T follicular helper cell (primary cell): ENCODE data around the gene GTSE1.
A peak's percentile ranks its signal among the peaks of the same experiment; 100 is the strongest.

Experiments used
- DNase-seq: peaks from one replicate; pipeline ENCODE4 v3.0.0-alpha.2; 2020; ENCODE audit warnings: low read depth

Gene GTSE1

GRCh38 chr22:46328797-46329196, 32.1 kb downstream of the GTSE1 start:
- DNase-seq: no peak

GRCh38 chr22:46329616-46330015, 32.9 kb downstream of the GTSE1 start:
- DNase-seq: no peak

- DNase-seq: no peak
Measured at GRCh38 chr22:46330426-46330825, 33.8 kb downstream of the GTSE1 start.

DNA sequence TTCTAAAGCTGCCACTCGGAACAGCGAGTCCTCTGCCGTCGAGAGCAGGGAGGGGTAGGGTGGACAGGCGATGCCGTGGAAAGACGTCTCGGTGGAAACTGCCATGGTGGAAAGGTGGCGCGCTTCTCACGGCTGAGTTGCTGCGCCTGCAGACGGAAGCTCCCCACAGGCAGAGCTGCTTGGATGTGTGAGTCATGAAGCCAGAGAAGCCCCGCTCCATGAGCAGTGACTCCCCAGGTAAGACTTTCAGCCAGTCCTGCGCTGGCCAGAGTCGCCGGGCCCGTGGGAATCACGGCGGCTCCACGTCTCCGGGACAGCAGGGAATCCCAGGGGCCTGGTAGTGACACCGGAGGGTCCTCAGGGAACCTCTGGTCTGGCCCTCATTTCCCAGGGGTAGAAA, 34.8 kb downstream of the GTSE1 start:
- no peak for DNase-seq

- DNase-seq: peak; percentile 44
Measured at GRCh38 chr22:46335201-46336118, 38.8 kb downstream of the GTSE1 start, which contains the start of gene TRMU. Gene TRMU, plus strand, starts transcription at chr22:46335714. Its CDS starts 51 bp downstream, at chr22:46335765.

DNA sequence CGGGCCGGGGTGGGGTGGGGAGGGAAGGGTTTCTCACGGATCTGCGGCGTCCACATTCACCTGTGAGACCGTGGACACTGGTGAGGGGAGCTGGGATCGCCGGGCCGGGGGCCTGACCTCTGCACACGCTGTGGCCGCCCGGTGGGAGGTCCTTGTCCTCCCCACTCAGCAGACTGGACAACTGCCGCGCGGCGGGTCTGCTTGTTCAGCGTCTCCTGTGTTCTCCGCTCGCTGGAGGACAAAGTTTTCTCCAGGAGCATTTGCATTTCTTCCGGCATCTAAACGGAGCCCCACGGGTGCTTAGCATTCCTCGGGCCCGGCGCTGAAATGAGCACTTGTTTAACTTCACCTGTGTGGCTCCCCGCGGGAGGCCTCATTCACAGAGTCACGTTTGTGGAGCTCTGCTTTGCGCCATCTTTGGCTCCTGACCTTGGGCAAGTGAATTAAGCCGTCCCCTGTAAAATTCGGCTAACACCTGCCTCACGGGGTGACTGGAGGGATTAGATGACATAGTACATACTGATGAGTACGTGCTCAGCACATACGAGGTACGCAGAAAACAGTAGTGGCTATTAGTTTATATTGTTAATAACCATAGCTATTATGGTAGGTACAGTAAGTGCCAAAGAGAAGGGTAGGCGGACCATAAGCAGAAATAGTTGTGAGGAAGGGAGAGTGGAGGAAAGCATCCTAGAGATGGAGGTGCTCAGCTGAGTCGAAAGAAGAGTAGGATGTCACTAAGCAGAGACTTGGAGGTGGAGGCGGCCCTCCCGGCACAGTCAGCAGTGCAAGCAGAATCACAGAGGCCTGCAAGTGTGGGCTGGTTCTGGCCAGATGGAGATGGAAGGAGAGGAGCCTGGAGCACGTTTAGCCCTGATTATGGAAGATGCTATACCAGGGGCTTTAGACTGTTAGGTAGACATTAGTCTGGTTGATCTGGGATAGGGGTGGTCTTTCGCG, 39.7 kb downstream of the GTSE1 start:
- DNase-seq: no peak

DNA sequence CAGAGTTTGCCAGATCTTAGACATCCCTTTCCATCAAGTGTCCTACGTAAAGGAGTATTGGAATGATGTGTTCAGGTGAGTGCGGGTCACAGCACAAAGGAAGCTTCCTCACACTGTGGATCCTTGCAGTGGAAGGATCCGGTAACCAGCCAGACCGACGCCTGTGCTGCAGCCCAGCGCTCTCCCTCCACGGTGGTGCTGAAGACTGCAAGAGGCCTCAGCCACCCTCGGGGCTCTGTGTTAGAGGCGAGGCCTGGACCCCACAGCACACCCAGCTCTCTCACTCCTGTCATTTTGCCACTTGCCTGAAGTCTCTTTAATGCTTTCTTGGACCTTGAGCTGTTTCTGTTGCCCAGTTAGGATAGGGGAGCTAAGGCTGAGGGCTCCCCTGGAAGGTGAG, 41.2 kb downstream of the GTSE1 start:
- DNase-seq: no peak

DNA sequence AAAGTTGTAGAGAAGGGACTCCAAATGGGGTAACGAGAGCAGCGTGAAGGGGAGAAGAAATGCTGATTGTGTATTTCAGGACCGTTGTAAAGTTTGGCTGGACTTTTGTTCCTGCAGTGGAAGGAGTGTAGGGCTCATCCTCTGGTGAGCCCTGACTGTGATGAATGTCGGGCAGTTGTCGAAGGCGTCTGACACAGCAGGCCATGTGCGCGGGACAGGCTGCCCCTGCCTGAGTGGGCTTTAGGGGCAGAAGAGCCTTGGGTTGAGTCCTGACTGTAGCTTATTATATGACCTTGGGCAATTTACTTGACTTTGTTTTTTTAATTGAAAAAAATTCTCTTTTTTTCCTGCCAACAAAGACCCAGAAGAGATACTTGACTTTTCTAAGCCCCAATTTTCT, 42.0 kb downstream of the GTSE1 start:
- DNase-seq: no peak

- DNase-seq: no peak
Measured at GRCh38 chr22:46339956-46340355, 43.3 kb downstream of the GTSE1 start.

DNA sequence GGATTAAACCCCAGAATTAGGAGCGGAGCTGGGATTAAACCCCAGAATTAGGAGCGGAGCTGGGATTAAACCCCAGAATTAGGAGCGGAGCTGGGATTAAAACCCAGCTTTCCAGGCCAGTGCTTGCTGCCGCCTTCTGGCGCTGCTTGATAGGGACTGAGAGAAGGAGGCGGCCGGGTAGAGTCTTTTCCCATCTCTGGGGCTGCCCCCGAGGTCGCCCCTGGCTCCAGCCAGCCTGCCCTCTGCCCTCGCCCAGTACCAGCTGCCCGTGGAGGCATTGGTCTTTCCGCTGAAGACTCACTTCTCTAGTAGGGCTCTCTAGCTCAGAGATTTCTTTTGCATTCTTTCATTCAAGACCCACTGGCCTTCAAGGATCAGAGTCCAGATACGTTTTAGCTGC, 44.0 kb downstream of the GTSE1 start:
- no peak for DNase-seq

DNA sequence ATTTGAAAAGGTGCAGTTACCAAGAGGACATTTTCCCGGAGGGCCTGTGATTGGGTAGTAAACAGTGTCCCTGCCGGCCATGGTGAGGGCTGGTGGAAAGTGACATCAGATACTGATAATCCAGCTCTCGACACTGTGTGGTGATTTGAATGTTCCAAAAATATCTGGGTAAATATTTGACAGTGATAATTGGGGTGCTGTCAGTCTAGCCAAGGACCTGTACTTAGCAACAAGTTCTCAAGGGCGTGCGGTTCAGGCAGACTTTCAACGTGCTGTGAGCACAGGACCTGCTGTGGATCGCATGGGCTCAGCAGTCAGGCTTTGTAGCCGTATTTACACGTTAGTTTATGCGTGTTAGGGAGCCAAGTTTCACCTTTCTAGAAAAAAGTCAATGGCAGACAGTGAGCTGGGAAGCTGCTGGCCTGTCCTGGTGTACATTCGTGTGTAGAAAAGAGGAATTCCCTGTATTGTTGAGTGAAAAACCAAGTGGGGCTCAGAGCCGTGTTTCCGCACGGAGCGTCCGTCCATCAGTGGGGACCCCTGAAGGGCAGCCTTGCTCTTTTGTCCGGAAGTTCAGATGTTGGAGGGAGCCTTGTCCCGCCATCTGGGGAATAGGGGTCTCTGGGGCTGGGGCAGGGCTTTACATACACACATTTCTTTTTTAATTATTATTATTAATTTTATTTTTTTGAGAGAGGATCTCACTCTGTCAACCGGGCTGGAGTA, 50.2 kb downstream of the GTSE1 start:
- no peak for DNase-seq

- DNase-seq: no peak
Measured at GRCh38 chr22:46347646-46348045, 51.0 kb downstream of the GTSE1 start.

DNA sequence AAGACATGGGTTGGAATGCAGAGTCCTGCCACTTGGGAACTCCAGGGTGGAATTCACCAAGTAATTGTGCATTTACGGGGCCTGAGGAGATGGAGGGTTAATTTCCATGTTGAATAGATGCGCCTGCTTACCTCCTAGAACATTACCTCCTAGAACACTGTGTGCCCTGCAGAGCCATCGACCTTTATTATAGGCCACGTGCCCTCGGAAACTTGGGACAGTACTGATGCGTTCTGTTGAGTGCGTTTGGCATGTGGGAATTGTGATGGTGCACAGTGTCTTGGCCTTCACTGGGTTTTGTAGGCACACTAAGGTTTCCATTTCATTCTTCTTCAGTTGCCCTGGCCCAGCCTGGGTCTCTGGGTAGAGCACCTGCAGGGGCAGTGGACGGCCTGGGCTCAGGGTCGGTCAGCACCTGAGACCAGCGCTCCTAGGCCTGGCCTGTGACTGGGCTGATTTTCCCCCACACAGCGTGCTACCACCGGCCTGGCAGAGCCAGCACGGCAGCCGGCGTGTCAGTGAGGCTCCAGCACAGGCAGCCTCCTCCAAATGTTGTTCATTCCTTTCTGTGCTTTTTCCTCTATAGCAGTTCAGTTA, 51.5 kb downstream of the GTSE1 start:
- no peak for DNase-seq

- DNase-seq: no peak
Measured at GRCh38 chr22:46349238-46349637, 52.6 kb downstream of the GTSE1 start.

DNA sequence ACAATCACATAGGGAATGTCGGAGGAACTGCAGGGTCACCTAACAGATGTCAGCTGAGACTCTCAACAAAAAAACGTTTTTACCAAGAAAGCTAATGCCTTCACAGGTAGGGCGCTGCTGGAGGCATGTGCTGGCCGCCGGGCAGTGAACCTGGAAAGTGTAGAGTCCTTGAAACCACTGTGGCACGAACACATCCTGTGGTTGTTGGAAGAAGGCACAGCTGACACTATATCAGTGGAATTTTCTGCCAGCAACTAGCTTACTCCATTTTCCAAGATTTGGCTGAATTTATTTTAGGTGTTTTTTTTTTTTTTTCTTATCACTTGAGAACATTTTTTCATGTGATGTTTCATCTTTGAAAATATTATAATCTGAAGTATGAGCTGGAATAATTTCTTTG, 53.0 kb downstream of the GTSE1 start:
- no peak for DNase-seq

- no peak for DNase-seq
Measured at GRCh38 chr22:46350121-46350520, 53.5 kb downstream of the GTSE1 start.

- DNase-seq: no peak
Measured at GRCh38 chr22:46350646-46351045, 54.0 kb downstream of the GTSE1 start.

GRCh38 chr22:46351131-46351735, 54.6 kb downstream of the GTSE1 start:
- no peak for DNase-seq

GRCh38 chr22:46351767-46352166, 55.1 kb downstream of the GTSE1 start:
- DNase-seq: no peak

GRCh38 chr22:46352276-46352675, 55.6 kb downstream of the GTSE1 start:
- DNase-seq: no peak
